ENCODE measurements around the gene LSM2. TPM values are rescaled to one million over a fixed set of nuclear protein-coding genes. Genes with fewer than 3 reads are reported as not detected.

LSM2 gene
- polyA plus RNA-seq, 1 experiment: 34.2 TPM

DNA sequence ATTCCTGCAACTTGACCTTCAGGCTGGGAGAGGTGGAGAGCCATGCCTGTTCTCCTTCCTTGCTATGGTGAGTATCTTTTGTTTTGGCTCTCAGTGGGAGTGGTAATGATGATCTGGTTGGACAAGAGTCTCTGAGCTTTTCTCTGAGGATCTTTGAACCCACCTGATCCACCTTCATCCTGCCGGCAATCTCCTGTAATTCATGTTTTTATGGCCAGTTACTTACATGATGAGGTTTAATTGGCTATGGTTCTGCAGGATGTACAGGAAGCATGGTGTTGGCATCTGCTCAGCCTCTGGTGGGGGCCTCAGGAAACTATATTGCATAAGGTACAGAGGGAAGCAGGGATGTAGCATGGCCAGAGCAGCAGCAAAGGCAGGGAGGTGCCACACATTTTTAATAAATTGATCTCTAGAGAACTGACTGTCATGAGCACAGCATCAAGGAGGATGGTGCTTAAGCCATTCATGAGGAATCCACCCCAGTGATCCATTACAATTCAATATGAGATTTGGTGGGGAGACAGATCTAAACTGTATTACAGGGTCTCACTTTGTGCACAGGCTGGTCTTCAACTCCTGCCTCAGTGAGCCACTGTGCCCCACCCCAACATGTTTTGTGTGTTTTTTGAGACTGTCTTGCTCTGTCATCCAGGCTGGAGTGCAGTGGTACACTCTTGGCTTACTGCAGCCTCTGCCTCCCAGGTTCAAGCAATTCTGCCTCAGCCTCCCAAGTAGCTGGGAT lies 30.8 kb upstream of the LSM2 start:
- Histone ChIP-seq H3K27ac (ENCODE audit: low read depth, low read length) (no peak overlapping the region), H3K9me3 (ENCODE audit: control insufficient read depth, insufficient read depth, low read length) (no peaks in the 10 kb centered on the region; the same call in 1 of the 2 replicates), H3K27me3 (ENCODE audit: control insufficient read depth, insufficient read depth, low read length) (no peaks in the 10 kb centered on the region), H3K4me3 (ENCODE audit: low read depth, low read length) (peak overlapping the region; percentile 92)
- CTCF ChIA-PET: interaction anchor here (0.8 kb wide), 1 partner anchor 67 kb away, joined by 4 read pairs; no protein-coding TSS in a partner anchor
- TF ChIP-seq, protein P1, sequence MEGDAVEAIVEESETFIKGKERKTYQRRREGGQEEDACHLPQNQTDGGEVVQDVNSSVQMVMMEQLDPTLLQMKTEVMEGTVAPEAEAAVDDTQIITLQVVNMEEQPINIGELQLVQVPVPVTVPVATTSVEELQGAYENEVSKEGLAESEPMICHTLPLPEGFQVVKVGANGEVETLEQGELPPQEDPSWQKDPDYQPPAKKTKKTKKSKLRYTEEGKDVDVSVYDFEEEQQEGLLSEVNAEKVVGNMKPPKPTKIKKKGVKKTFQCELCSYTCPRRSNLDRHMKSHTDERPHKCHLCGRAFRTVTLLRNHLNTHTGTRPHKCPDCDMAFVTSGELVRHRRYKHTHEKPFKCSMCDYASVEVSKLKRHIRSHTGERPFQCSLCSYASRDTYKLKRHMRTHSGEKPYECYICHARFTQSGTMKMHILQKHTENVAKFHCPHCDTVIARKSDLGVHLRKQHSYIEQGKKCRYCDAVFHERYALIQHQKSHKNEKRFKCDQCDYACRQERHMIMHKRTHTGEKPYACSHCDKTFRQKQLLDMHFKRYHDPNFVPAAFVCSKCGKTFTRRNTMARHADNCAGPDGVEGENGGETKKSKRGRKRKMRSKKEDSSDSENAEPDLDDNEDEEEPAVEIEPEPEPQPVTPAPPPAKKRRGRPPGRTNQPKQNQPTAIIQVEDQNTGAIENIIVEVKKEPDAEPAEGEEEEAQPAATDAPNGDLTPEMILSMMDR (IDR thresholded peaks at IDR 0.05; ENCODE audit: low read depth, low read length): no peak
- no peak for DNase-seq (ENCODE audit: low read depth, low spot score)
- POLR2A ChIA-PET: interaction anchor here (0.6 to 1.8 kb wide), 2 partner anchors 10 to 25 kb away, joined by 3 to 8 read pairs; partner anchors contain the start of genes HSPA1B and NEU1

DNA sequence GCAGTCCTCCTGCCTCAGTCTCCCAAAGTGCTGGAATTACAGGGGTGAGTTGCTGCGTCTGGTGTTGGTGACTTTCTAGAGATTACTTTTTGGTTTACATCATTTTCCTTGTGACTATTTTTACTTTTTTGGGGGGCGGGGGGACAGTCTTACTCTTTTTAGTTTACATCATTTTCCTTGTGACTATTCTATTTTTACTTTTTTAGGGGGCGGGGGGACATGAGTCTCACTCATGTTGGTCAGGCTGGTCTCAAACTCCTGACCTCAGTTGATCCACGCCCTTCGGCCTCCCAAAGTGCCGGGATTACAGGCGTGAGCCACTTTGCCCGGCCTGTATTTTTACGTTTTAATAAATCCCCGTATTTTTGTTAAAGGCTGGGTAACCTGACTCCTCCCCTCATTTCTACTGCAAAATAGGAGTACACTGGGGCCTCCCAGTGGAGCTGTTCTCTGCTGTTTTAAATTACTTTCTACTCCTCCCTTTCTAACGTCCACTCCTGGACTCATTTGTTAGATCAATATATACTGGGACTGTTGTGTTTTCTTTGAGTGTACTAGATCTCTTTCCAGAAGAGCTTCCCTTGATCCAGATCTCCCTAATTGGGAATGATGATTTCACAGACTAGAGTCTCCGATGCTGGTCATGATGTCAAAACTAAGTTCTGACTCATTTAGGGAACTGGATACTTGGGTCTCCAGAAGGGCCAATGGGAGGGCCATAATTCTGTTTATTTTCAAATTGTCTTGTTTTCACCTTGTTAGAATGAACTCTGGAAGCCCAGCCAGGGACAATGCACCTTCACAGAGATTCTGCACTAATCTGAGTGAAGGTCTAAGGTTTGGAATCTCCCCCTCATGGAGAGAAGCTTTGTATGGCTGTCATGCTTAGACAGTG lies 30.0 kb upstream of the LSM2 start:
- CTCF ChIA-PET: interaction anchor here (0.8 to 1.7 kb wide), 2 partner anchors 40 to 67 kb away, joined by 4 read pairs; no protein-coding TSS in a partner anchor
- DNase-seq (ENCODE audit: low read depth, low spot score): no peak
- peak overlapping the region; percentile 65 for H3K27ac ChIP-seq (ENCODE audit: low read depth, low read length)
- H3K27me3 ChIP-seq (ENCODE audit: control insufficient read depth, insufficient read depth, low read length): no peaks in the 10 kb centered on the region
- peak overlapping the region; percentile 92 for H3K4me3 ChIP-seq (ENCODE audit: low read depth, low read length)
- POLR2A ChIA-PET: interaction anchor here (0.6 to 2.5 kb wide), 7 partner anchors 9 to 1323 kb away, joined by 3 to 19 read pairs (median 7); partner anchors contain the start of genes HSPA1A, HSPA1B, HSPA1L and NEU1
- H3K9me3 ChIP-seq (ENCODE audit: control insufficient read depth, insufficient read depth, low read length): no peaks in the 10 kb centered on the region
- TF ChIP-seq, protein P1 (IDR thresholded peaks at IDR 0.05; ENCODE audit: low read depth, low read length): peak; percentile 21; the same call in 1 of the 2 replicates

DNA sequence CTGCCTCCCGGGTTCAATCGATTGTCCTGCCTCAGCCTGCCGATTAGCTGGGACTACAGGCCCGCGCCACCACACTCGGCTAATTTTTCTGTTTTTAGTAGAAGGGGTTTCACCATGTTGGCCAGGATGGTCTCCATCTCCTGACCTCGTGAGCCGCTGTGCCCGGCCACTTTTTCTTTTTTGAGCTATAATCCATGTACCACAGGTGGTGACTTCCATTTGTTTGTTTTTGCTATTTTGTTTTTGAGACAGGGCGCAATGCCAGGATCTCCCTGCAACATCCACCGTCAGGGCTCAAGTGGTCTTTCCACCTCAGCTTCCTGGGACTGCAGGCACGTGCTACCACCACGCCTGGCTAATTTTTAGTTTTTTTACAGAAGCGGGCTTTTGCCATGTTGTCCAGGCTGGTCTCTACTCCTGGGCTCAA lies 29.3 kb upstream of the LSM2 start:
- no peak for DNase-seq (ENCODE audit: low read depth, low spot score)
- peak overlapping the region; percentile 92 for H3K4me3 ChIP-seq (ENCODE audit: low read depth, low read length)
- POLR2A ChIA-PET: interaction anchor here (0.6 to 2.5 kb wide), 9 partner anchors 9 to 1324 kb away, joined by 3 to 19 read pairs (median 8); partner anchors contain the start of genes CLIC1, GPANK1, HSPA1A and HSPA1B
- CTCF ChIA-PET: interaction anchor here (1.7 kb wide), 1 partner anchor 40 kb away, joined by 4 read pairs; no protein-coding TSS in a partner anchor
- TF ChIP-seq, protein P1 (IDR thresholded peaks at IDR 0.05; ENCODE audit: low read depth, low read length): no peak
- no peaks in the 10 kb centered on the region for H3K27me3 ChIP-seq (ENCODE audit: control insufficient read depth, insufficient read depth, low read length)
- no peaks in the 10 kb centered on the region for H3K9me3 ChIP-seq (ENCODE audit: control insufficient read depth, insufficient read depth, low read length)
- peak overlapping the region; percentile 65 for H3K27ac ChIP-seq (ENCODE audit: low read depth, low read length)

DNA sequence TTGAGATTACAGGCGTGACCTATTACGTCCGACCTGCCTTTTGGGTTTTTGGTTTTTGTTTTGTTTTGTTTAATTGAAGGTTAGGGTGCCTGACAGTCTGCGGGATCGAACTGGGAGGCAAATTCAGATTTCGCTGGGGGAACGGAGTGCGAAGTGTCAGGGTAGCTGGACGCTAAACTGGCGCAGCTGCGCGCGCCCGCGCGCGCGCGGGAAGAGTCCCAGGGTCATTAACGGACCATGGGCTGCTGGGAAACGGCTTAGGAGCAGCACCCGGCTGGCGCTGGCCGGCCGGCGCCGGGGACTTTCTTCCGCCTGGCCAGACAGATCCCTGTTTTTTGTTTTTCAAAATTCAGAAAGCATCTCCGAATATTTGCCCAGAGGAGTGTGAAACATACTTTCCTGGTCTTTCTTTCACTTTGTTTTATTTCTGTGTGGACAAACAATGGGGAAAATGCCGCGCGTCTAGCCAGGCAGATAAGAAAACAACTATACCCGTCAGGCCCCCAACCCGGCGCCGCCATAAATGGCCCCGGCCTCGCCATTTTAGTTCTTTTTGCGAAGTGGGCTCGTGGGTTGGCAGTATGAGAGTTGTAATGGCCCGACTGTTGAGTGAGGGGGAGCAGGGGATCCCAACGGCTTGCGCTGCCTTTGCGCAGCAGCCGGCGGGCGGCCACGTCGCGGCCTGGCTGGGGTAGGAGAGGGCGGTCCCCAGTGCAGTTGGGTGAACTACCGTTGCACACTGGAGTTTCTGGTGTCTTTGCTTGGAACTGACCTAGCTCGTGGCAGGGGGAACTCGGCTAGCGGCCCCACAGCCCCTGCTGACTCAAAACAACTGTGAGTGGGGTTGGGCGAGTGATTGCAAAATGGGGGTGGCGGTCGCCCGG lies 27.8 kb upstream of the LSM2 start:
- ChIA-PET CTCF (no interaction called here), POLR2A (interaction anchor here (0.5 to 2.5 kb wide), 14 partner anchors 7 to 353 kb away, joined by 3 to 19 read pairs (median 4); partner anchors contain the start of genes ABHD16A, BAG6, GPANK1 and HSPA1A)
- no peak for DNase-seq (ENCODE audit: low read depth, low spot score)

More for the DNA sequence above, 27.8 kb upstream of the LSM2 start:
- Histone ChIP-seq H3K27ac (ENCODE audit: low read depth, low read length) (peak overlapping the region; percentile 81), H3K9me3 (ENCODE audit: control insufficient read depth, insufficient read depth, low read length) (no peaks in the 10 kb centered on the region), H3K27me3 (ENCODE audit: control insufficient read depth, insufficient read depth, low read length) (no peaks in the 10 kb centered on the region), H3K4me3 (ENCODE audit: low read depth, low read length) (peak overlapping the region; percentile 92)
- TF ChIP-seq, protein P1 (IDR thresholded peaks at IDR 0.05; ENCODE audit: low read depth, low read length): 0 out of 2 replicates have a peak, but pooled peaks have one; percentile 2
